ENCODE data around the gene MARF1. TPM values are rescaled to one million over a fixed set of nuclear protein-coding genes. Genes with fewer than 3 reads are reported as not detected.
"Not testable (repeated sequence)": the region's sequence is repeated elsewhere in the genome, so short reads cannot be mapped to it uniquely, and the experiment has no call there.

MARF1 gene, protein sequence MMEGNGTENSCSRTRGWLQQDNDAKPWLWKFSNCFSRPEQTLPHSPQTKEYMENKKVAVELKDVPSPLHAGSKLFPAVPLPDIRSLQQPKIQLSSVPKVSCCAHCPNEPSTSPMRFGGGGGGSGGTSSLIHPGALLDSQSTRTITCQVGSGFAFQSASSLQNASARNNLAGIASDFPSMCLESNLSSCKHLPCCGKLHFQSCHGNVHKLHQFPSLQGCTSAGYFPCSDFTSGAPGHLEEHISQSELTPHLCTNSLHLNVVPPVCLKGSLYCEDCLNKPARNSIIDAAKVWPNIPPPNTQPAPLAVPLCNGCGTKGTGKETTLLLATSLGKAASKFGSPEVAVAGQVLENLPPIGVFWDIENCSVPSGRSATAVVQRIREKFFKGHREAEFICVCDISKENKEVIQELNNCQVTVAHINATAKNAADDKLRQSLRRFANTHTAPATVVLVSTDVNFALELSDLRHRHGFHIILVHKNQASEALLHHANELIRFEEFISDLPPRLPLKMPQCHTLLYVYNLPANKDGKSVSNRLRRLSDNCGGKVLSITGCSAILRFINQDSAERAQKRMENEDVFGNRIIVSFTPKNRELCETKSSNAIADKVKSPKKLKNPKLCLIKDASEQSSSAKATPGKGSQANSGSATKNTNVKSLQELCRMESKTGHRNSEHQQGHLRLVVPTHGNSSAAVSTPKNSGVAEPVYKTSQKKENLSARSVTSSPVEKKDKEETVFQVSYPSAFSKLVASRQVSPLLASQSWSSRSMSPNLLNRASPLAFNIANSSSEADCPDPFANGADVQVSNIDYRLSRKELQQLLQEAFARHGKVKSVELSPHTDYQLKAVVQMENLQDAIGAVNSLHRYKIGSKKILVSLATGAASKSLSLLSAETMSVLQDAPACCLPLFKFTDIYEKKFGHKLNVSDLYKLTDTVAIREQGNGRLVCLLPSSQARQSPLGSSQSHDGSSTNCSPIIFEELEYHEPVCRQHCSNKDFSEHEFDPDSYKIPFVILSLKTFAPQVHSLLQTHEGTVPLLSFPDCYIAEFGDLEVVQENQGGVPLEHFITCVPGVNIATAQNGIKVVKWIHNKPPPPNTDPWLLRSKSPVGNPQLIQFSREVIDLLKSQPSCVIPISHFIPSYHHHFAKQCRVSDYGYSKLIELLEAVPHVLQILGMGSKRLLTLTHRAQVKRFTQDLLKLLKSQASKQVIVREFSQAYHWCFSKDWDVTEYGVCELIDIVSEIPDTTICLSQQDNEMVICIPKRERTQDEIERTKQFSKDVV (N-terminal part only)
- total RNA-seq, result 19.8 and 25.4 TPM in 2 replicates

DNA sequence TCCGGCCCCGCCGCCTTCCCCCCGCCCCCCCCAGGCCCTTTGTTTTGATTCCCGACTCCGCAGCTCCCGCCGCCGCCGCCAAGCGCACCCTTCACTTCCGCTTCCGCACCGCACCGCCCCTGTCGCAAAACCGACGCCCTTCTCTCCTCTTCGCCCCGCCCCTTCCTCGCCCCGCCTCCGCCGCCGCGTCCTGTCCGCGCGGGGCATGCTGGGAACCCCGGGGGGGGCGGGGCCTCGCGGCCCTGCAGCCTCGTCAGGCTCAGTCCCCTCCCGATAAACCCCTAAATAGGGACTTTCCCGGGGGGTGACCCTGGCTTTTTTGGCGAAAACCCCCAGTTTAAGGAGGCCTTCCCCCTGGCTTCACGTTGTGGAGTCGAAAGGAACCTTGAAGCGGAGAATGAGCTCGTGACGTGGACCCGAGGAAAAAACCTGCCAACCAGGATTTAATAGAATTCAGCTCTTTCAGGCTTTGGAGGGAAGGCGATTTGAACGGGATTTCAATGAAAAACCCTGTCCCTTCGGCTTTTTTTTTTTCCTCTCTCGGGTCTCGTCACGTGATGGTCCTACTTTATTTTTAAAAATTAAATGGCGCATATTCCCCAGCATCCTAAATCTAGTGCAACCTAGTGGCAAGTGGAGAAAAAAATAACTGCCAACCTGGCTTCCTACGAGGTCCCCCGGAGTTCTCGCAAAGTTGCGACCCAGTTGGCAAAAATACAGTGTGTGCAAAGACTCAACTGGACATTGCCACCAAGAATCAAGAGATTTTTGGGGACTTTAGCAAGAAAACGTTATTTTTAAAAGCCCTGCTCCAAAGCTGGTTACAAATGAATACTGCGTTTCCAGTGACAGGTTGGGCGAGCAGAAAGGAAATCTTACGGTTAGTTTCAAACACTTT, at the start of gene MARF1:
MARF1 (minus strand) TSS at position 107 of the 898 bp plus-strand sequence. CDS start 3,921 bp downstream, outside the sequence.
- Histone ChIP-seq H3K4me3 (ENCODE audit: low read depth, low read length) (peak within 1 kb of the TSS; percentile 90), H3K36me3 (ENCODE audit: control insufficient read depth, insufficient read depth, low read length) (no peaks in the 10 kb centered on the region), H3K27me3 (ENCODE audit: control insufficient read depth, insufficient read depth, low read length) (no peaks in the 10 kb centered on the region)
- no peak for DNase-seq (ENCODE audit: low read depth)
- TF ChIP-seq, protein P1, sequence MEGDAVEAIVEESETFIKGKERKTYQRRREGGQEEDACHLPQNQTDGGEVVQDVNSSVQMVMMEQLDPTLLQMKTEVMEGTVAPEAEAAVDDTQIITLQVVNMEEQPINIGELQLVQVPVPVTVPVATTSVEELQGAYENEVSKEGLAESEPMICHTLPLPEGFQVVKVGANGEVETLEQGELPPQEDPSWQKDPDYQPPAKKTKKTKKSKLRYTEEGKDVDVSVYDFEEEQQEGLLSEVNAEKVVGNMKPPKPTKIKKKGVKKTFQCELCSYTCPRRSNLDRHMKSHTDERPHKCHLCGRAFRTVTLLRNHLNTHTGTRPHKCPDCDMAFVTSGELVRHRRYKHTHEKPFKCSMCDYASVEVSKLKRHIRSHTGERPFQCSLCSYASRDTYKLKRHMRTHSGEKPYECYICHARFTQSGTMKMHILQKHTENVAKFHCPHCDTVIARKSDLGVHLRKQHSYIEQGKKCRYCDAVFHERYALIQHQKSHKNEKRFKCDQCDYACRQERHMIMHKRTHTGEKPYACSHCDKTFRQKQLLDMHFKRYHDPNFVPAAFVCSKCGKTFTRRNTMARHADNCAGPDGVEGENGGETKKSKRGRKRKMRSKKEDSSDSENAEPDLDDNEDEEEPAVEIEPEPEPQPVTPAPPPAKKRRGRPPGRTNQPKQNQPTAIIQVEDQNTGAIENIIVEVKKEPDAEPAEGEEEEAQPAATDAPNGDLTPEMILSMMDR (IDR thresholded peaks at IDR 0.05; ENCODE audit: insufficient read depth, low read length, poor library complexity, severe bottlenecking), result peak; percentile 43

DNA sequence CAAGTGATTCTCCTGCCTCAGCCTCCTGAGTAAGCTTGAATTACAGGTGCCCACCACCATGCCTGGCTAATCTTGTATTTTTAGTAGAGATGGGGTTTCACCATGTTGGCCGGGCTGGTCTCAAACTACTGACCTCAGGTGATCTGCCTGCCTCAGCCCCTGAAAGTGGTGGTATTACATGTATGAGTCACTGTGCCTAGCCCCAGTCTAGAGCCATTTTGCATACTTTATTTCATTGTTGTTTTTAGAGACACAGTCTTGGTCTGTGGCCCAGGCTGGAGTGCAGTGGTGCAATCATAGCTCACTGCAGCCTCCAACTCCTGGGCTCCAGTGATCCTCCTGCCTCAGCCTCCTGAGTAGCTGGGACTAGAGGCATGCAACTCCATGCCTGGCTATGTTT, 49.6 kb upstream of the MARF1 start:
- H3K36me3 ChIP-seq (ENCODE audit: control insufficient read depth, insufficient read depth, low read length); H3K27me3 ChIP-seq (ENCODE audit: control insufficient read depth, insufficient read depth, low read length); DNase-seq (ENCODE audit: low read depth); H3K4me3 ChIP-seq (ENCODE audit: low read depth, low read length): not testable (repeated sequence)

DNA sequence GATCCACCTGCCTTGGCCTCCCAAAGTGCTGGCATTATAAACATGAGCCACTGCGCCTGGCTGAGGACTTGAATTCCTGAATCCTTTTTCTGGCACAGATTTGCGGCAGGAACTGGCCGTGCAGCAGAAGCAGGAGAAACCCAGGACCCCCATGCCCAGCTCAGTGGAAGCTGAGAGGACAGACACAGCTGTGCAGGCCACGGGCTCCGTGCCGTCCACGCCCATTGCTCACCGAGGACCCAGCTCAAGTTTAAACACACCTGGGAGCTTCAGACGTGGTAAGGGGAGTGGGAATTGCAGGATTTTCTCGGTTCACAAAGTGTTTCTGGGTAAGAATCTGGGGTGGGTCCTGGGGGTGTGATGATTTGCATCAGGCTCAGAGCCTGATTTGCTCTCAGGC, 48.1 kb upstream of the MARF1 start:
- H3K36me3 ChIP-seq (ENCODE audit: control insufficient read depth, insufficient read depth, low read length), result no peaks in the 10 kb centered on the region
- TF ChIP-seq, protein P1 (IDR thresholded peaks at IDR 0.05; ENCODE audit: insufficient read depth, low read length, poor library complexity, severe bottlenecking), result no peak
- H3K4me3 ChIP-seq (ENCODE audit: low read depth, low read length), result no peak overlapping the region
- no peak for DNase-seq (ENCODE audit: low read depth)
- H3K27me3 ChIP-seq (ENCODE audit: control insufficient read depth, insufficient read depth, low read length), result no peaks in the 10 kb centered on the region

DNA sequence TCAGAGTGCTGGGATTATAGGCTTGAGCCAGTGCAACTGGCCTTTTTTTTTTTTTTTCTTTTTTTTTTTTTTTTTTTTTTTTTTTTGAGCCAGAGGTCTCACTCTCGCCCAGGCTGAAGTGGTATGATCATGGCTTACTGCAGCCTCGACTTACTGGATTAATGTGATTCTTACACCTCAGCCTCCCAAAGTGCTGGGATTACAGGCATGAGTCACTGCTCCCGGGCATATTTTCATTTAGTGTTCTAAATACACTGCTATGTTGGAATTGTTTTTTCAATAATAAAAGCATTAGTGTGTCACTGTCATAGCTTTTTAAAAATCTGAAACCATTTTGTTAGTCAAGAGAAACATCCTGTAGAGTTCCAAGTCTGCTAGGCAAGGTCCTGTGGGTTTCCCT, 47.3 kb upstream of the MARF1 start:
- TF ChIP-seq, protein P1 (IDR thresholded peaks at IDR 0.05; ENCODE audit: insufficient read depth, low read length, poor library complexity, severe bottlenecking), result no peak
- Histone ChIP-seq H3K27me3 (ENCODE audit: control insufficient read depth, insufficient read depth, low read length) (no peaks in the 10 kb centered on the region), H3K36me3 (ENCODE audit: control insufficient read depth, insufficient read depth, low read length) (no peaks in the 10 kb centered on the region), H3K4me3 (ENCODE audit: low read depth, low read length) (no peak overlapping the region)
- DNase-seq (ENCODE audit: low read depth), result no peak

DNA sequence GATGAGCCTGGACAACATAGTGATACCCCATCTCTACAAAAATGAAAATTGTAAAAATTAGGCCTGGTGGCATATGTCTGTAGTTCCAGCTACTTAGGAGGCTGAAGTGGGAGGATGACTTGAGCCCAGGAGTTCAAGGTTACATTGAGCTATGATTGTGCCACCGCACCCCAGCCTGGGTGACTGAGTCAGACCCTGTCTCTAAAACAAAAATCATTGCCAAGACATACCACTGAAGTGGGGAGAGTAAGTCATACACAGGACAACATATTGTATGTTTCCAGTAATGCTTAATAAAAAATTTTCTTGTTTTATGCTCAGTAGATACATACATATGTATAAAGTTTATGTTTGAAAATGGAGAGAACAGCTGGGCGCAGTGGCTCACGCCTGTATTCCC, 46.3 kb upstream of the MARF1 start:
- H3K4me3 ChIP-seq (ENCODE audit: low read depth, low read length), result no peak overlapping the region
- TF ChIP-seq, protein P1 (IDR thresholded peaks at IDR 0.05; ENCODE audit: insufficient read depth, low read length, poor library complexity, severe bottlenecking), result no peak
- no peaks in the 10 kb centered on the region for H3K27me3 ChIP-seq (ENCODE audit: control insufficient read depth, insufficient read depth, low read length)
- DNase-seq (ENCODE audit: low read depth), result no peak
- no peaks in the 10 kb centered on the region for H3K36me3 ChIP-seq (ENCODE audit: control insufficient read depth, insufficient read depth, low read length)
